HL-60 (cell line): ENCODE measurements around the gene CXCL14.

ENCODE experiments used
- DNase-seq, 2 experiments: peaks; one replicate each; pipeline ENCODE4 v3.0.0-alpha.2; 2010 to 2020; ENCODE audit warnings: low read depth in 1 of 2, low spot score in 1 of 2
- H3K27ac ChIP-seq: fragments of 250-450 bp; sonication (Bioruptor Pico); replicated peaks from 2 replicates; pipeline ENCODE4 v1.5.1; 2020; ENCODE audit warnings: mild to moderate bottlenecking, moderate library complexity
- H3K27me3 ChIP-seq: fragments of 250-450 bp; sonication (Bioruptor Pico); 2 replicates; pipeline ENCODE4 v1.5.1; 2021; ENCODE audit warnings: mild to moderate bottlenecking, moderate library complexity; ENCODE audit not compliant: insufficient read depth, poor library complexity, severe bottlenecking
- H3K4me3 ChIP-seq: replicated peaks from 2 replicates; pipeline ENCODE4 v1.5.1; 2011; ENCODE audit warnings: mild to moderate bottlenecking, control low read depth, low read length; ENCODE audit not compliant: insufficient read depth
- CTCF ChIP-seq: IDR thresholded peaks from one replicate; pipeline ENCODE4 v1.5.1; 2011; ENCODE audit warnings: low read length, control low read depth, inconsistent platforms; ENCODE audit not compliant: insufficient read depth
- GABPA ChIP-seq: IDR thresholded peaks from 2 replicates; pipeline ENCODE4 v1.6.1; 2012; ENCODE audit warnings: low read depth
- POLR2AphosphoS5 ChIP-seq: IDR thresholded peaks from 2 replicates; pipeline ENCODE4 v1.6.1; 2012; ENCODE audit warnings: low read depth
- SPI1 ChIP-seq: IDR thresholded peaks from 2 replicates; pipeline ENCODE4 v1.6.1; 2012; ENCODE audit warnings: low read depth, mild to moderate bottlenecking, borderline replicate concordance
- TF ChIP-seq, protein P1 (sequence below): IDR thresholded peaks from 2 replicates; pipeline ENCODE4 v1.6.1; 2012; ENCODE audit warnings: low read depth; ENCODE audit not compliant: insufficient replicate concordance

Gene CXCL14

GRCh38 chr5:135606431-135606830 is 27.6 kb upstream of the CXCL14 start:
- TF ChIP-seq, protein P1, sequence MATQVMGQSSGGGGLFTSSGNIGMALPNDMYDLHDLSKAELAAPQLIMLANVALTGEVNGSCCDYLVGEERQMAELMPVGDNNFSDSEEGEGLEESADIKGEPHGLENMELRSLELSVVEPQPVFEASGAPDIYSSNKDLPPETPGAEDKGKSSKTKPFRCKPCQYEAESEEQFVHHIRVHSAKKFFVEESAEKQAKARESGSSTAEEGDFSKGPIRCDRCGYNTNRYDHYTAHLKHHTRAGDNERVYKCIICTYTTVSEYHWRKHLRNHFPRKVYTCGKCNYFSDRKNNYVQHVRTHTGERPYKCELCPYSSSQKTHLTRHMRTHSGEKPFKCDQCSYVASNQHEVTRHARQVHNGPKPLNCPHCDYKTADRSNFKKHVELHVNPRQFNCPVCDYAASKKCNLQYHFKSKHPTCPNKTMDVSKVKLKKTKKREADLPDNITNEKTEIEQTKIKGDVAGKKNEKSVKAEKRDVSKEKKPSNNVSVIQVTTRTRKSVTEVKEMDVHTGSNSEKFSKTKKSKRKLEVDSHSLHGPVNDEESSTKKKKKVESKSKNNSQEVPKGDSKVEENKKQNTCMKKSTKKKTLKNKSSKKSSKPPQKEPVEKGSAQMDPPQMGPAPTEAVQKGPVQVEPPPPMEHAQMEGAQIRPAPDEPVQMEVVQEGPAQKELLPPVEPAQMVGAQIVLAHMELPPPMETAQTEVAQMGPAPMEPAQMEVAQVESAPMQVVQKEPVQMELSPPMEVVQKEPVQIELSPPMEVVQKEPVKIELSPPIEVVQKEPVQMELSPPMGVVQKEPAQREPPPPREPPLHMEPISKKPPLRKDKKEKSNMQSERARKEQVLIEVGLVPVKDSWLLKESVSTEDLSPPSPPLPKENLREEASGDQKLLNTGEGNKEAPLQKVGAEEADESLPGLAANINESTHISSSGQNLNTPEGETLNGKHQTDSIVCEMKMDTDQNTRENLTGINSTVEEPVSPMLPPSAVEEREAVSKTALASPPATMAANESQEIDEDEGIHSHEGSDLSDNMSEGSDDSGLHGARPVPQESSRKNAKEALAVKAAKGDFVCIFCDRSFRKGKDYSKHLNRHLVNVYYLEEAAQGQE, result no peak
- TF ChIP-seq CTCF, result no peak
- no peak for TF ChIP-seq POLR2AphosphoS5
- TF ChIP-seq GABPA, result no peak
- no peak for TF ChIP-seq SPI1
- H3K27me3 ChIP-seq, result no peaks in the 10 kb centered on the region
- no peak overlapping the region for H3K4me3 ChIP-seq
- H3K27ac ChIP-seq, result no peak overlapping the region
- DNase-seq, result no peak

DNA sequence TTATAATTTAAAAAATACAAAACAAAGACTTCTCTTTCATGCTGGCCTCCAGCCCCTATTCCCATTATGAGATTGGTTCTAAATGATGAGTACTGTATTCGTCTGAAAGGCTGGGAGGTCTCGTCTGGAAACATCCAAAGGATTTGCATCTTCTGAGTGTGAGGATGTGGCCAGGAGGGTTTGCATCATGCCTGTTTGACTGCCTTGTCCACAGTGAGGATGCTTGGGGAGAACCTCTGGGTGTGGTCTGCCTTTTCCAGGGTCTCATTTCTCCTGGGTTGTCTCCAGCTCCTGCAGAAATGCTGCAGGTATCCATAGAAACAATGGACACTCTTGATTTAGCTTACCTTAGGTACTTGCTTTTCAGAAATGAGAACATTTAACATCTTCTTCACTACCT is 26.4 kb upstream of the CXCL14 start:
- H3K27ac ChIP-seq, result no peak overlapping the region
- DNase-seq, result no peak
- TF ChIP-seq, protein P1, result no peak
- TF ChIP-seq CTCF, result no peak
- no peak for TF ChIP-seq SPI1
- TF ChIP-seq POLR2AphosphoS5, result no peak
- TF ChIP-seq GABPA, result no peak
- no peaks in the 10 kb centered on the region for H3K27me3 ChIP-seq
- no peak overlapping the region for H3K4me3 ChIP-seq

DNA sequence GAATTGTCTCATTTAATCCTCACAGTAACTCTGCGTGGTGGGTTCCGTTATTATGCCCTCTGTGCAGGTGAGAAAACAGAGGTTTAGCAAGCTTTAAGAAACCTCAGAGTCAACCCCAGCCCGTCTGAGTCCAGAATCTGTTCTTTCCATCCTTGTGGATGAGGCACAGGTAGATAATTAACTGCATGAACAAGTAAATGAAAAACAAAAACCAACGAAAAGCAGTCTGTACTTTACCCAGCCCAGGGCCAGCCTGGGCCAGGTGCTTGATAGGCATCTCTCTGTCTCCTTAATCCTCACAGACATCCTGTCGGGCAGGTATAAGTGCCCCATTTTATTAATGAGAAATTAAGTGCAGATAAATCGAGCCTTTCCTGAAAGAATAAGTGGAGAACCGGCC is 25.3 kb upstream of the CXCL14 start:
- no peak for TF ChIP-seq GABPA
- TF ChIP-seq POLR2AphosphoS5, result no peak
- TF ChIP-seq, protein P1, result no peak
- no peak for TF ChIP-seq CTCF
- no peak for TF ChIP-seq SPI1
- Histone ChIP-seq H3K4me3 (no peak overlapping the region), H3K27ac (no peak overlapping the region), H3K27me3 (no peaks in the 10 kb centered on the region)
- DNase-seq, result no peak
